ENCODE measurements around the gene IFNAR2. TPM values are rescaled to one million over a fixed set of nuclear protein-coding genes. Genes with fewer than 3 reads are reported as not detected.

Gene IFNAR2
- 12.4 TPM for polyA plus RNA-seq (2013, experiment 1 of 2; ENCODE audit: insufficient read length)
- polyA plus RNA-seq (2013, experiment 2 of 2; ENCODE audit: insufficient read length): 12.7 TPM

DNA sequence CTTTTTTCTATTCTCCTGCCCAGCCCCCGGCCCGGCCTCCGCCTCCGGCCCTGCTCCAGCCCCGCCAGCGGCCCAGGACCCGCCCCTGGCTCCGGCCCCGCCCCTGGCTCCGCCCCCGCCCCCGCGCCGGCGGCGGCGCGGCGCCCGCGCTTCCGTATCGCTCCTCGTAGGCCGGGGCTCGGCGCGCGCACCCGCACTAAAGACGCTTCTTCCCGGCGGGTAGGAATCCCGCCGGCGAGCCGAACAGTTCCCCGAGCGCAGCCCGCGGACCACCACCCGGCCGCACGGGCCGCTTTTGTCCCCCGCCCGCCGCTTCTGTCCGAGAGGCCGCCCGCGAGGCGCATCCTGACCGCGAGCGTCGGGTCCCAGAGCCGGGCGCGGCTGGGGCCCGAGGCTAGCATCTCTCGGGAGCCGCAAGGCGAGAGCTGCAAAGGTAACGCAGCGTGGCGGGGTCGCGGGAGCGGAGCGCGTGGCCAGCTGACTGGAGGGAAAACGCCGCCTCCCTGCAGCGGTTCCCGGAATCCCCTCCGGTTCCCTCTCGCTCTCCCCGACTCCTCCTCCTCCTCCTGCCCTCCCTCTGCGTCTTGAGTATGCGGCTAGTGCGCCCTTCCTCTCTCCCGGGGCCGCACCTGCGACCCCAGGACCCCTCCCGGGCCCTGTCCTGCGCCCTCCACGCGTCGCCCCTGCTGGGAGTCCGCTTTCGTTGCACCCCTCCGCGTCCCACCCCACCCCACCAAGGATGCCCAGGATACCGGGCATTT, at the start of gene IFNAR2:
TSS of gene IFNAR2 (plus strand) at position 155 of the 761 bp plus-strand sequence. CDS start 11,985 bp downstream, outside the sequence.
- peak; percentile 61 for DNase-seq

DNA sequence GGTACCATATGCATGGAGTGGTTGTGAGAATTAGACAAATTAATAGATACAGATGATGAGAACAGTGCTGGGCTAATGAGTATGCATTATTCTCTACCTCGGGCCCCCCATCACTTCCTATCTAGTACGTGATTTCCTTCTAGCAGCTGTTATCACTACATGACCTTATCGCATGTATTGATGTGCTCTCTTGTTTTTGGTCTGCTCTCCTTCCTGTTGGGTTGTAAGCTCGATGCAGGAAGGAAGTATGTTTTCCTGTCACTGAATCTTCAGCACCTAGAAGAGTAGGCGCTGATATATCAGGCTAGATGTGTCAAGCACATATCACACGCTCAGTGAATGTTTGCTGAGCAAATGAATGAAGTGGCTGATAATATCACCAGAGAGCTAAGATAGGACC, 43.9 kb upstream of the IFNAR2 start:
- DNase-seq: no peak

DNA sequence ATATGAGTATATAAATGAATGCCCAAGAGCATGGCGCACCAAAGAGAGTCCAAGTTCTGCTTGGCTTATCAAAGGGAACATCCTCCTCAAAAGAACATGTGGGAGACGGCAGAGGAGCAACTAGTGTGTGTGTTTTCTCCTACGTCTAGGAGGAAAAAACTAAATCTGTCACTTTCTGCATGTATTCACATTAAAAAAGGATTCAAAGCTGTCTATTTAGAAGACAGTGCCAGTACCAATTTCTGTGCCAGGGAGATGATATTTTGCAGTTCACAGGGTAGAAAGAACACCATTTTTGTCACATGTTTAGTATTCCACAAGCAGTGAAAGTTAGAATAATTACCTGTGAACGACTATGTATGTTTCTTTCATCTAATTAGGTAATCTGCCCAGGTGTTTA, 42.5 kb upstream of the IFNAR2 start:
- DNase-seq: no peak

DNA sequence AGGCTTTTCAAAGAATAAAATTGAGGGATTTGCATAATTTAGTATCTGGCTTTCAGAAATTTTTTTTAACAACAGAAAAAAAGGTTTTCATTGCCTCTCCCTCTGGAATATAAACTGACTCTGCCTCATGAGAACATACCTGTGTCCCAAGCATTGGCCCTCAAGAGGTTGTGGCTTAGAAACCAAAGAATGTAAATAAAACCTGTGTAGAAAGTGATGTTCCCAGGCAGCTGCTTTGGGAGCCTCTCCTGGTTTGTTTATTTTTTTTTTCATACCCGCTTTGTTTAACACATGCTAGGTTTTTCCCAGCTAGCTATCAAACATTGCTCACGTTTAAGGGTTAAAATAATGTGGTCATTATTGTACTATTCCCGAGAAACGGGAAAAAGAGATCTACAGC, 40.5 kb upstream of the IFNAR2 start:
- no peak for DNase-seq

DNA sequence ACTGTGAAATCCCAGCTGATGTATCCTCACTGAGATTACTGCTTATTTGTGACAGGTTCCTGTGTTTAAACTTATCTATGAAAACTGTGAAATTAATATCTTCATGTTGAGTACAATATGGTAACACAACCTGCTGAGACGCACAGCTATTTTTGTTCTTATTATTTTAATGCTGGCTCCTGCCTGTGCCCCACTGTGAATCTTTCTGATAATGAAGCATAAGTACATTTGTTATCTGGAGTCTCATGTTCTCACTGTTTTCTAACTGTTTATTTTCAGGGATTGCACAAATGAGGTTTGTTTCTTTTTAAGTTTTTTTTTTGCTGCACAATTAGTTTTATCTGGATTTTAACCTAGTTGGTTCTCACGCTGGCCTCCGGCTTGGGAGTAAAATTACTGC, 39.9 kb upstream of the IFNAR2 start:
- no peak for DNase-seq

DNA sequence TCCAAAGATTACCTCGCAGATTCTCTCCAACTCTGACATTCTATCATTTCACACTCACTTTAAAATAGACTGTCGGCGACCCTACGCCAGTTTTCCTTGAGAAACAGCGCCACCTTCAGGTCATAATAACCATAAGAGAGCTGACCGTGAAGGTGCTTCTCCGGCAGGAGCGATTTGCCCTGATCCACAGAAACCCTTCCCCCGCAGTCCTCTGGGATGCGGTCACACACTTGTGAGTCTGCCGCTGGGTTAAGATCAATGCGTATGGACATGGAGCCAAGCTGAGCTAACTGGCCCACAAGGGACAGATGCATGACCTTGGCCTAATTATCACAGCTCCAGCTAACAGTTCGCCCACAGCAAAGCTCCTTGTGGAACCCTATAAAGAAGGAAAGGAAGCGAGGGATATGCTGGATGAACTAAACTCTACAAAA, 32.8 kb upstream of the IFNAR2 start:
- peak; percentile 48 for DNase-seq

DNA sequence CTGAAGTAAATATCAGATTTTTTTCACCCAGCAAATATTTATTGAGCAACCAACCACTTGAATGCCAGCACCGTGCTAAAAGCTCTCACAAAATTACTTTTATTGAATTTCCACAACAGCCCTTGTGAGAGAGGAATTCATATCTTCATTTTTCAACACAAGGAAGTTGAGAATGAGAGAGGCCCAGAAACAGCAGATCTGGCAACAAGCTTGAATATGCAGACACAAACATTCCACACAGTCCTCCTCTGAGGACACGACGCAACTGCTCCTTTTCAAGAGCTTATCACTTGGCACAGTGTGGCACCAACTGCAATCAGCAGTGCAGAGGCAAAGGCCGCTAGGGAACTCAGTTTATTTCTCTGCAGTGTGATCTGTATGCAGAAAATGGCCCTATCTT, 32.2 kb upstream of the IFNAR2 start:
- DNase-seq: no peak

DNA sequence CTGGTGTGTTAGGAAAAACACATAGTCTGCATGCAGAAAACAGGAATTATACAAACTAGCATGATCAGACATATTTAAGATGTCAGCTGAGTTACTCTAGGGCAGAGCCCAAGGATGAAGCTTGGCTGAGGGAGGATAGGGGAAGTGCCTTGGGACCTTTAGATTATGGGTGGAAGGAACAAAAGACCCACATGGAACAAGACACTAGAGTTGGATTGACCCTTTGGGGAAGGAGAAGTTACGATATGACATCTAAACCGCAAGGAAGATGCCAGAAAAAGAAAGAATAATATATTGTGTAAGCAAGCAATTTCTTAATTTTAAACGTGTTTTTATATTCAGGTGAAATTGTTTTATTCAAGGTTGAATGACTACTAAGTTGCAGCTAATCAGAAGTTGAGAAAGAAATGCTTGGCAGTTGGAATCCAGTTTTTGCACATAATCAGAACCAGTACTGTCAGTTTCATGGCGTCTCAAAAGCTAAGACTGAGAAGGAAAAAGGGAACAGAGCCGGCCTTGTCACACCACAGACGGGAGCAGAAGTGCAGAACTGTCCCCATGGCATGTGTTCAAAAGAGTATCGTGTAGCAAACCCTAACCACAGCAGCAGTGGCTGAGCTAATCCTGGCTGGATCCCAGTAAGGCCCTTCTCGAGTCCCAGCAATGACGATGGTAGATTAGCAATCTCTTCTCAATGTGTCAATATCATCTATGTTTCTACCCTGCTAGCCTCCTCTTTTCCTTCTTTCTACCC, 31.2 kb upstream of the IFNAR2 start:
- peak; percentile 14 for DNase-seq

DNA sequence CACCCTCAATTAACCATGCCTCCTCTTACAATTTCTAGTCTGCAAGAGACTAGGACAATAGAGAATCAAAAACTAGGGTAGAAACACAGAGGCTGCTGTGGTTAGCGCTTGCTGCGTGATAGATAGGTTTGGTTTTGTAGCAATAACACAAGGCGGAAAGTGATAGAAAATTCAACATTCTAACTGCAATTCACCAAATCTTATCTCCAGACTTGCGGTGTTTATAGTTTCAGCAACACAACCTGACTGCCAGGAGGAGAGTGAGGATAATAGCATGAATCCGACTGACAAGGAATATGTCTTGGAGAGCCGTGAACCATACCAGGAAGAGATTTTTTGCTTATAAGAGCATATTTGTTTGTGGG, 30.7 kb upstream of the IFNAR2 start:
- no peak for DNase-seq

DNA sequence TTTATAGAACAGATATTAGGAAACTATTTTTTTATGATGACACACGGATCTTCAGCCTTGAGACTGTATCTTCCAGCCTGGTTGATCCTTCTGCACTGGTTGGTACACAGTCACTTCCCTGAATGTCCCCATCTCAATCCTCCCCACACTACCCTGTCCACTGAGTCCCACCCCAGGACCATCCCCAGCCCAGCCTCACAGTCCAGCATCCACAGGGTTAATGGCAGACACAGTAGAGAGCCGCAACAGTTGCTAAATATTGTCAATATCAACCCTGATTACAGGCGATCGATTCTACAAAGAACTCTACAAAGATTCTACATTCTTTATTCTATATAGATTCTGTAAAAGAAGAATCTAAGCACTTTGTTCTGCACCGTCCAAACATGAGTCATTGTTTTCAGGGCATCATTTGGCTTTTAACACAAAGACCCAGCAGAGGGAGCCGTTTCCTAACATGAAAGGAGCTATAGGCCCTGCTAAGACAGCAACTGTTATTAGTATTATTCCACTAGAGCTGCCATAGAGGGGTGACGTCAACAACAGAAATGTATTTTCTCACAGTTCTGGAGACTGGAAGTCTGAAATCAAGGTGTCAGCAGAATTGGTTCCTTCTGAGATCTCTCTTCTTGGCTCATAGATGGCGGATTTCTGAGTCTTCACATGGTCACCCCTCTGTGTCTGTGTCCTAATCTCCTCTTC, 30.1 kb upstream of the IFNAR2 start:
- DNase-seq: peak; percentile 89

DNA sequence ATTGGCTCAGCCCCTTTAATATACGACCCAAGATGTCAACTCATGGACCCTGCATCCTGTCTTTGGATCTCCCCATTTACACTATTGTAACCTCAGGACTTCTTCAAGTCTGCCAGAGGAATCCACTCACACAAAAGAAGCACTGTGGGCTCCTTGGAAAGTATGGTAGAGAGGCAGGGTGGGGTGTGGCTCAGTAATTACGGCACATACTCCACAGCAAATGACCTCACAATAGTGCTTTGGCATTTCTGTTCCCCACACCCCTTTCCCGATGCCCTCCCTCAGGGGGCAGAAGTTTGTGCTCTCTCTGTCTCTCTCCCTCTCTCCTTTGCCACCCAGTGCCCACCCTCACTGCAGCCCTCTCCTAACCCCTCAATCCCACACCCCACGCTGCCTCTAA, 27.8 kb upstream of the IFNAR2 start:
- DNase-seq: no peak

DNA sequence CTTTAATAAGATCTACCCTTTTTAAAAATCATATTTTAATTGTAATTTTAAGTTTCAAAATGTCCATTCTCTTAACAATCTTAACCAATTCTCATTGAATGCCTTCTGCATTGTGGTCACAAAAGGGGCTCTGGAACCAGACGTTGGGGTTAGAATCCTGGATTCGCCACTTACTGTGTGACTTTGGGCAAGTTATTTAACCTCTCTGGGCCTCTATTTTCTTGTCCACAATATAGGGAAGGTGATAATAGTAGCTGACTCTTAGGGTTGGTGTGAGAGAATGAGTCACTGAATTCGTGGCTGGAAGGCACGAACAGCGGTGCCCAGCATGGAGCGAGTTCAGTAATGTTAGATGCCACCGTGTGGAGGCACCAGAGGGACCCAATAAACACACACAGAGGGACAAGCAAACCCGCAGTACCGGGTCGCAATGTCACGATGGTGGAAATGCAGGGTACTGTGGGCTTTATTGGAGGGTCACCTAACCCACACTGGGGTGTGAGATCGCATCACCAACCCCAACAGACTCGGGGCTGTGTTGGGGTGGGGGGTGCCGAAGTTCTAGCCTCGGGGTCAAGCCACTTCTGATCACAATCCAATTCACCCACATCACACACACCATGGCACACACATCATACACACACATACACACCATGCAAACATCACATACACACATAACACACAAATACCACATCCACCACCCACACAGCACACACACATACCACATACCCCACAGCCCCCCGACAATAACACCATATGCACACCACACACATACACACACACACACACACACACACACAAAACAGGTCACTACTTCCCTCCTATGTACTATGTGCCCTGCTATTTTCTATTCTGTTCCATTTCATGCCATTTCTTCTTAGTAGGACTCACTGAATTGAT, 27.0 kb upstream of the IFNAR2 start:
- no peak for DNase-seq

DNA sequence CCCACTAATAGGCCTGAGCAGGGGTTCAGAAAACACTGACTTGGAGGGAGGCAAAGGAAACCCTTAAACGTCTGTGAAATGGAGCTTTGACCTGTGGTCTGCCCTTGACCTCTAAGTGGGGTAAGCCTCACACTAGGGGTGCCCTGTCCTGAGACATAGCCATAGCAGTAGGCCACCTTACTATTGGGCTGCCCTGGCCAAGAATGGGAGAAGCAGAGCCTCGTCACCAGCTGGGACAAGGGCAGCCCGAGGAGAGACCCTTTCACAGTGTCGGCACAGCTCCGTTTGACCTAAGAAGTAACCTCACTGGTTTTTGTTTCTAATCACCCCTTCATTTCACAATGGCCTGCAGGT, 26.4 kb upstream of the IFNAR2 start:
- DNase-seq: no peak

DNA sequence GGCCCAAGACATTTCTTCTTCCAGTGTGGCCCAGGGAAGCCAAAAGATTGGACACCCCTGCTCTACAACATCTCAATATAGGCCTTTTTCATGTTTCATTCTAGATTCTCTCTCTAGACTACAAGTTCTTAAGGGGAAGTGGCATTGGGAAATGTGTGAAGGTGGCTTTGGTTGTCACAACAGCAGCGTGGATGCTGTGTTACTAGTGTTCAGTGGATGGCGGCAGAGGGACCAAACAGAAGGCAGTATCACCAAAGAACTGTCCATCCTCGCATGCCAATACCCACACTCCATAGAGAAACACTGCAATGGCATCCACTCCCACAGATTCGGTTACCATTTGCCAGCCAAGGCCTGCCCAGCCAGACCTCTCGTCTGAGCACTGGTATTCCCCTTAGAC, 24.3 kb upstream of the IFNAR2 start:
- DNase-seq: no peak

DNA sequence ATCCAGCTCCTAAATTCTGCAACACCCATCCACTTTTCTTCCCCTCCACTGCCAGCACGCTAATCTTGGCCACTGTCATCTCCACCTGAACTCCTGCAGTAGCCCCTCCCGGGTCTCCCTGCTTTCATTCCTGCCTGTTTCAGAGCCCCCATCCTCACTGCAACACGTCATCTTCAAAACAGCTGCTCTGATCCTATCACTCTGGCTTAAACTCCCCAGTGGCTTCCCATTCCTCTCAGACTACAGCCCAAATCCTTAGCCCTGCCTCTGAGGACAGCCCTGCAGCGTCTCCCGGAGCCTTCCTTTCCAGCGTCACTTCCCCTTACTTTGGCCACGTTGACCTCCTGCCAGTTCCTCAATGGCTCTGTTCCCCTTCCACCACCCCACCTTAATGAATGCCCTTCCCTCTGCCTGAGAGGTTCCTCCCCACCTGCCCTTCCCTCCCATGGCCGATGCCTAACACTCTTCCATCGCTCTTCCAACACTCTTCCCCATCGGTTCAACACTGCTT, 22.9 kb upstream of the IFNAR2 start:
- no peak for DNase-seq

DNA sequence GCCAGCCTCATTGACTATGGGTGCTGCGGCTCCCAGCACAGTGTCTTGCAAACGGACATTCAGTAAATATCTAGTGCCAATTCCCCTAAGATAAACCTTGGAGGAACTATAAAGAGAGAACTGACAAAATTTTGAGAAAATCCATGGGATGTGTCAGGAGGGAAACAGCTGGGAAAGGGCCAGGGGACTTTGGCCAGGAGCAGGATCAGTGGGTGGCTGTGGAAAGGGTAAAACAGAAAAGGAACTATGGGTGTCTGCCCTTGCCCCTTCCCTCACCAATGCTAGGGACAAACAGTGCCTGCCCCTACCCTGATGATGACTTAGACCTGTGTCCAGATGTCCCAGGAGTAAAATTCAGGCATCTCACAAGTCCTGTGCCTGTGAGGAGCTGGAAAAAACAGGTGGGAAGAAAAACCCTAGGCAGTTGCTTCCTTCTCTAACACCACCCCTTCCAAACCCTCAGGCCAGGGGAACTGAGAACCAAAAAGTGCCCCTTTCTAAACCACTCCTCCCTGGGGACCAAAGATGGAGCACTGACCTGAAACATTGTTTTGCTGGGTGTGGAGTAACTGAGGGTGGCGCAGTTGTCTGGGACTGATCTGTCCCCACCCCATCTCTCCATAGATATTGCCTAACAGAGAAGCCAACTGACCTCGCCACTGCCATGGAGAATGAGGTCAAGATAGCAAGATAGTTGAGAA, 22.1 kb upstream of the IFNAR2 start:
- DNase-seq: no peak

DNA sequence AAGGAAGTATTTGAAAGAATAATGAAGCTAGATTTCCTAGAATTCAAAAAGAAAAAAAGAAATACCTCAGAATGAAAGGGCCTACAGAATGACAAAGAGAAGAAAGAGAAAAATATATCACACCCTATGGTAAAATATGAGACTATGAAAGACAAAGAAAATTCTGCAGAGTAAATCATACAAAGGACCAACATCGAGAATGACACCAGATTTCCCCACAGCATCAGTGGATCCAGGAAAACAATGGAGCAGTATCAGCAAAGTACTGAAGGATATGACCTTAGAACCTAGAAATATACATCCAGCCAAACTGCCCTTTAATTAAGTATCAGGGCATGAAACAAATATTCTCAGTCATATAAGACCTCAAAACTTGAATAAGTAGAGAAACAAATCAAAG, 21.2 kb upstream of the IFNAR2 start:
- no peak for DNase-seq

DNA sequence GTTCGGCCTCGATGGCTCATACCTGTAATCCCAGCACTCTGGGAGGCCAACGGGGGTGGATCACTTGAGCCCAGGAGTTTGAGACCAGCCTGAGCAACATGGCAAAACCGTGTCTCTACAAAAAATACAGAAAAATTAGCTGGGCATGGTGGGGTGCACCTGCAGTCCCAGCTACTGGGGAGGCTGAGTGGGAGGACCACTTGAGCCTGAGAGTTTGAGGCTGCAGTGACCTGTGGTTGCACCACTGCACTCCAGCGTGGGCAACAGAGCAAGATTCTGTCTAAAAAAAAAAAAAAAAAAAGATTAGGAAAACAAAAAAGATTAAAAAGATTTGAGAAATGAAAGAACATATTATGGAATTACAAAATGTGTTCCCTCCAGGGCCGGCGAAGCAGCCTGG, 18.4 kb upstream of the IFNAR2 start:
- no peak for DNase-seq

DNA sequence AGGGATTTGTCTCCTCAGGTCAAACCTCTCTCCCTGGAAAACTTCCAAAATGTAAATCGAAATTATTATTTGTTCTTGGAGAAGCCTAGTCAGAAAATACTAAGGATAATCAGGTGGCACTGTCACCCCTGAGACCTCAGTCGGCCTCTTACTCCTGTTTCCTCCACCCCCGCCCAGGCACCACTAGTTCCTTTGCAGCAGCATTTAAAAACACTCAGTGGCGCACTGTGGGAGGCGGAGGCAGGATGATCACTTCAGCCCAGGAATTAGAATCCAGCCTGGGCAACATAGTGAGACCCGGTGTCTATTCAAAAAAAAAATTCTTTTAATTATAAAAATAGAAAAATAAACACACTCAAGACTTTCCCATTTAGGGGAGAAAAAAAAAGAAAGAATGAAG, 18.0 kb upstream of the IFNAR2 start:
- no peak for DNase-seq

DNA sequence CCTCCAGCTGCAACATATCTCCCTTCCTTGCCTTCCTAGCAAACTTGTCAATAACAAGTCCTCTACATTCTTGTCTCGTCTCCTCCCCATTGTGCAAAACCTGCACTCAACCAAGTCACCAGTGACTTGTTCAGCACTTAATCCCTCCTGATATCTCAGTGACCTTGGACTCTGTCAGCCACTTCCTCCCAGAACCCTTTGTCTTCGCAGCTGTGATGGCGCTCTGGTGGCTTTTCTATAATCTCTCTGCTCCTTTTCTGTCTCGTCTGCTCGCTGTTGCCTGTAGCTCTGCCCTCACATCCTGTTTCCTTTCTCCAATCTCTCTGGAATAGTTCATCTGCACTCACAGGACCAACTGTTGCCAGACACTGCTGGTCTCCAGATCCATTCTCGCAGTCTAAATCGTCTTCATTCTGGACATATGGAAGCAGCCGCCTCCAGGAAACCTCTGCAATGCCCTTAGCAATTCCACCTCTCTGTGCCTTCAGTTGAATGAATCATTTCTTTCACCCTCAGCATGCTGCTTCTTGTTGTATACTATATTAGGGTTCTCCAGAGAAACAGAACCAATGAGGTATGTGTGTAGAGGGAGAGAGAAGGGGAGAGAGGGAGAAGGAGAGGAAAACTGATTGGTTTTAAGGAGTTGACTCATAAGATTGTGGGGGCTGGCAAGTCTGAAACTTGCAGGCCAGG, 17.4 kb upstream of the IFNAR2 start:
- peak; percentile 51 for DNase-seq

DNA sequence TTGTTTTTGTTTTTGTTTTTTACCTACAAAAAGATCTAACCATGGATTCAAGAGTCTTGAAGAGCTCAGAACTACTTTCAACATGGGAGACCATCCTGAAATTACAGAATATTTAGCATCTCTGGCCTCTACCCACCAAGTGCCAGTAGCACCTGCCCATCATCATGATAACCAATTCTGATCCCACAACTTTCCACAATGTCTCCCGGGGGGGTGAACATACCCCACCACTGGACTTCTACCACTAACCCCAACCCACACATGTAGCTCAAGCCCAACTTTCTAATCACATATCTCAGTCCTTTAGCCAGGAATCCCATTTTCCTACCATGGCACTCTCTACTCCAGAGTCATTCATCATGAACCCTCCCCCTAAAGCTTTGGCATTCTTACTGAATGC, 15.7 kb upstream of the IFNAR2 start:
- no peak for DNase-seq

Measured in fibroblast of skin of abdomen (primary cell).